Subcutaneous abdominal adipose tissue (tissue), 5 donors: ENCODE results near the gene PDE4D.

Source experiments
- H3K27ac ChIP-seq: one replicate; pipeline ENCODE4 v1.7.0; 2013; ENCODE audit warnings: low read depth, mild to moderate bottlenecking, inconsistent platforms, low read length, moderate library complexity
- H3K27me3 ChIP-seq, 5 donors: one replicate each; pipeline ENCODE4 v1.7.0; 2013; ENCODE audit warnings: low read length in 5 of 5, inconsistent platforms in 1 of 5; ENCODE audit not compliant: control insufficient read depth in 5 of 5, insufficient read depth in 4 of 5
- H3K36me3 ChIP-seq, 5 donors: one replicate each; pipeline ENCODE4 v1.7.0; 2013; ENCODE audit warnings: low read length in 5 of 5; ENCODE audit not compliant: control insufficient read depth in 5 of 5, insufficient read depth in 5 of 5
- H3K4me1 ChIP-seq, 5 donors: one replicate each; pipeline ENCODE4 v1.7.0; 2013; ENCODE audit warnings: low read length in 5 of 5, mild to moderate bottlenecking in 3 of 5, moderate library complexity in 1 of 5; ENCODE audit not compliant: control insufficient read depth in 5 of 5, insufficient read depth in 5 of 5
- H3K4me3 ChIP-seq, 5 donors: one replicate each; pipeline ENCODE4 v1.7.0; 2013; ENCODE audit warnings: low read length in 5 of 5, low read depth in 1 of 5
- H3K9ac ChIP-seq, 5 donors: one replicate each; pipeline ENCODE4 v1.7.0; 2013; ENCODE audit warnings: low read length in 5 of 5, mild to moderate bottlenecking in 4 of 5, moderate library complexity in 3 of 5
- H3K9me3 ChIP-seq, 5 donors: one replicate each; pipeline ENCODE4 v1.7.0; 2013; ENCODE audit warnings: low read length in 5 of 5; ENCODE audit not compliant: control insufficient read depth in 5 of 5
- donor health status: healthy.
- donor health status: healthy.
- donor health status: healthy.
- donor health status: healthy.
- donor health status: healthy.

The PDE4D gene

GRCh38 chr5:59276325-59276675 lies 617.2 kb downstream of the PDE4D start:
- Histone ChIP-seq H3K9ac (peak overlapping the region in 1 of 5 donors; percentile 63), H3K36me3 (no peaks in the 10 kb centered on the region), H3K9me3 (no peaks in the 10 kb centered on the region), H3K27me3 (peaks cover 0 to 5% (median 0%) of the 10 kb centered on the region in 5 donors), H3K4me3 (peak overlapping the region in 4 of 5 donors; percentile 62 to 75 (median 70)), H3K4me1 (peaks cover 0 to 18% (median 9%) of the 10 kb centered on the region in 5 donors), H3K27ac (peak overlapping the region; percentile 24)

- Histone ChIP-seq H3K36me3 (no peaks in the 10 kb centered on the region), H3K9ac (peak overlapping the region; percentile 16 to 73 (median 46)), H3K4me3 (peak overlapping the region; percentile 62 to 75 (median 68)), H3K27me3 (peaks cover 0 to 5% (median 0%) of the 10 kb centered on the region in 5 donors), H3K27ac (peak overlapping the region; percentile 24), H3K9me3 (no peaks in the 10 kb centered on the region), H3K4me1 (peaks cover 0 to 18% (median 9%) of the 10 kb centered on the region in 5 donors)
Measured at GRCh38 chr5:59275510-59276324, 617.8 kb downstream of the PDE4D start.

GRCh38 chr5:59275170-59275509 lies 618.4 kb downstream of the PDE4D start:
- Histone ChIP-seq H3K27ac (peak overlapping the region; percentile 24), H3K36me3 (no peaks in the 10 kb centered on the region), H3K4me3 (peak overlapping the region; percentile 62 to 75 (median 68)), H3K9me3 (no peaks in the 10 kb centered on the region), H3K4me1 (peaks cover 0 to 18% (median 9%) of the 10 kb centered on the region in 5 donors), H3K9ac (peak overlapping the region in 4 of 5 donors; percentile 16 to 73 (median 48)), H3K27me3 (peaks cover 0 to 5% (median 0%) of the 10 kb centered on the region in 5 donors)

GRCh38 chr5:59274106-59274636 lies 619.4 kb downstream of the PDE4D start:
- Histone ChIP-seq H3K36me3 (no peaks in the 10 kb centered on the region), H3K9me3 (no peaks in the 10 kb centered on the region), H3K9ac (peak overlapping the region in 1 of 5 donors; percentile 20), H3K4me3 (peak overlapping the region in 1 of 5 donors; percentile 42), H3K4me1 (peaks cover 0 to 18% (median 9%) of the 10 kb centered on the region in 5 donors), H3K27me3 (peaks cover 0 to 5% (median 0%) of the 10 kb centered on the region in 5 donors), H3K27ac (no peak overlapping the region)

- Histone ChIP-seq H3K9ac (no peak overlapping the region), H3K4me3 (no peak overlapping the region), H3K27ac (no peak overlapping the region), H3K9me3 (no peaks in the 10 kb centered on the region), H3K27me3 (peaks cover 0 to 5% (median 0%) of the 10 kb centered on the region in 5 donors), H3K36me3 (no peaks in the 10 kb centered on the region), H3K4me1 (peaks cover 0 to 18% (median 9%) of the 10 kb centered on the region in 5 donors)
Measured at GRCh38 chr5:59272809-59273427, 620.6 kb downstream of the PDE4D start.

- Histone ChIP-seq H3K4me1 (no peaks in the 10 kb centered on the region), H3K4me3 (no peak overlapping the region), H3K9me3 (no peaks in the 10 kb centered on the region), H3K36me3 (no peaks in the 10 kb centered on the region), H3K27ac (no peak overlapping the region), H3K27me3 (peaks cover 0 to 2% (median 0%) of the 10 kb centered on the region in 5 donors), H3K9ac (no peak overlapping the region)
Measured at GRCh38 chr5:59268756-59269415, 624.6 kb downstream of the PDE4D start.

- H3K9ac ChIP-seq, result no peak overlapping the region
- H3K27me3 ChIP-seq, result no peaks in the 10 kb centered on the region
- H3K4me1 ChIP-seq, result no peaks in the 10 kb centered on the region
- H3K4me3 ChIP-seq, result no peak overlapping the region
- H3K36me3 ChIP-seq, result no peaks in the 10 kb centered on the region
- H3K9me3 ChIP-seq, result no peaks in the 10 kb centered on the region
- no peak overlapping the region for H3K27ac ChIP-seq
Measured at GRCh38 chr5:59267033-59267432, 626.5 kb downstream of the PDE4D start.

- Histone ChIP-seq H3K27me3 (no peaks in the 10 kb centered on the region), H3K36me3 (no peaks in the 10 kb centered on the region), H3K27ac (no peak overlapping the region), H3K9me3 (no peaks in the 10 kb centered on the region), H3K9ac (no peak overlapping the region), H3K4me3 (no peak overlapping the region), H3K4me1 (no peaks in the 10 kb centered on the region)
Measured at GRCh38 chr5:59266410-59266809, 627.1 kb downstream of the PDE4D start.

- no peaks in the 10 kb centered on the region for H3K27me3 ChIP-seq
- no peaks in the 10 kb centered on the region for H3K9me3 ChIP-seq
- no peaks in the 10 kb centered on the region for H3K36me3 ChIP-seq
- no peaks in the 10 kb centered on the region for H3K4me1 ChIP-seq
- H3K27ac ChIP-seq, result no peak overlapping the region
- H3K9ac ChIP-seq, result no peak overlapping the region
- no peak overlapping the region for H3K4me3 ChIP-seq
Measured at GRCh38 chr5:59264639-59265245, 628.8 kb downstream of the PDE4D start.
